Measurements from ENCODE around the gene SGK2.
"Not testable (repeated sequence)": the region's sequence is repeated elsewhere in the genome, so short reads cannot be mapped to it uniquely, and the experiment has no call there.

The SGK2 gene

DNA sequence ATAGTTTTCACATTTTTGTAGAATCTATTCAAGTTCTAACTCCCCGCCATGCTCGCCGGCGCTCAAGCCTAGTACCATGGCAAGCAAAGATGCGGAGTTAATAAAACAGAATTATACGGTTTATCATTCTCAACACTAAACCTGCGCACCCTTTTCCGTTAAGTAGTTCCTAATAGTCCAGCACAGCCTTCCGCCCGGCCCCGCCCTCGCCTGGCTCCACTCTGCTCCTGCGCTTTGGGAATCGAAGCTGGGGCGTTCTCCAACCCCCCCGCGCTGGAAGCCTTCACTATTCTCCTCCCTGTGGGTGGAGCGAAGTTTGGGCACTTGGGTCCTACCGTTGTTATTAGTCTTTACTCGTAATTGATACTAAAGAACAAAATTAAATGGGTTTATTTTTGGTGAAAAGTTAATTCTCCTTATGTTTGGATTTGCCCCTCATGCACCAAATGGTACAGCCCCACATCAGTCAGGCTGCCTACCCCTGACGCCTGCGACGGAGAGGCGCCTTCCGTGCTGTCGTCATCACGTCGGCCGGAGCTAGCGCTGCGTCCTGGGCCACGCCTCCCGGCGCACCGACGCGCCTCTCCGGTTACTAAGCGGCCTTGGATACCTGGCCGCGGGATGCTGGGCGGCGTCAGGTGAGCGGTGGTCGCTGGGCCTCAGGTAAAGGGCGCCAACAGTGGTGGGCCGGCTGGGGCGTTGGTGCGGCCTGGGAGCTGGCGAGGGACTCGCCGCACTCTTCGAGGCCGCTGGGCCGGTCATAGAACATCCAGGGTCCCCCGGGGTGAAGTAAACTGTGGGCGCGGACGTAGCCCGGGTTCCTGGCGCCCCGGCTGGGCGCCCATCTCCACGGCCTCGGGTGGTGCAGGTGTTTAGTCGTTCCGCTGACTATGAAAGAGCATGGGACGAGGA, 31.8 kb downstream of the SGK2 start, which contains the start of gene IFT52:
Gene IFT52, plus strand, starts transcription at position 546 of the 912 bp plus-strand sequence. CDS start 3,762 bp downstream, outside the sequence.
- Histone ChIP-seq H3K36me3 (ENCODE audit: insufficient read depth, low read length) (peaks cover 14% of the 10 kb centered on the region), H3K27me3 (ENCODE audit: insufficient read depth, low read length, poor library complexity) (no peaks in the 10 kb centered on the region), H3K27ac (ENCODE audit: low read length) (peak within 1 kb of the TSS; percentile 86), H4K20me1 (ENCODE audit: insufficient read depth, low read length) (peaks cover 6% of the 10 kb centered on the region; the same call in 1 of the 2 replicates), H3K9ac (ENCODE audit: low read depth, low read length) (peak within 1 kb of the TSS; percentile 61), H3K9me3 (ENCODE audit: insufficient read depth, low read length, severe bottlenecking) (no peaks in the 10 kb centered on the region), H3K4me3 (ENCODE audit: low read depth in 1 of 2, low read length in 2 of 2) (peak within 1 kb of the TSS; percentile 73 to 84), H2AFZ (ENCODE audit: low read depth, low read length) (peak within 1 kb of the TSS; percentile 95), H3K4me2 (ENCODE audit: insufficient read depth, low read length) (peak within 1 kb of the TSS; percentile 87), H3K4me1 (ENCODE audit: insufficient read depth, low read length) (peaks cover 27% of the 10 kb centered on the region), H3K79me2 (ENCODE audit: insufficient read depth, low read length) (peaks cover 24% of the 10 kb centered on the region)
- DNase-seq (peak; percentile 92), ATAC-seq (ENCODE audit: insufficient read depth, low read depth) (peak; percentile 97)
- TF ChIP-seq EZH2 (IDR thresholded peaks at IDR 0.05; ENCODE audit: borderline replicate concordance, low read depth, low read length, severe bottlenecking) (no peak), CTCF (IDR thresholded peaks at IDR 0.05; ENCODE audit: borderline replicate concordance, extremely low read depth, low read length, poor library complexity, severe bottlenecking) (no peak)

GRCh38 chr20:43601960-43602359, 43.1 kb downstream of the SGK2 start:
- not testable (repeated sequence) for H2AFZ ChIP-seq (ENCODE audit: low read depth, low read length); H3K4me2 ChIP-seq (ENCODE audit: insufficient read depth, low read length); ATAC-seq (ENCODE audit: insufficient read depth, low read depth); DNase-seq; H4K20me1 ChIP-seq (ENCODE audit: insufficient read depth, low read length); H3K27ac ChIP-seq (ENCODE audit: low read length); H3K4me3 ChIP-seq (ENCODE audit: low read depth in 1 of 2, low read length in 2 of 2); H3K9ac ChIP-seq (ENCODE audit: low read depth, low read length); H3K27me3 ChIP-seq (ENCODE audit: insufficient read depth, low read length, poor library complexity); H3K9me3 ChIP-seq (ENCODE audit: insufficient read depth, low read length, severe bottlenecking); H3K4me1 ChIP-seq (ENCODE audit: insufficient read depth, low read length); H3K79me2 ChIP-seq (ENCODE audit: insufficient read depth, low read length)
- peaks cover 60% of the 10 kb centered on the region for H3K36me3 ChIP-seq (ENCODE audit: insufficient read depth, low read length)

DNA sequence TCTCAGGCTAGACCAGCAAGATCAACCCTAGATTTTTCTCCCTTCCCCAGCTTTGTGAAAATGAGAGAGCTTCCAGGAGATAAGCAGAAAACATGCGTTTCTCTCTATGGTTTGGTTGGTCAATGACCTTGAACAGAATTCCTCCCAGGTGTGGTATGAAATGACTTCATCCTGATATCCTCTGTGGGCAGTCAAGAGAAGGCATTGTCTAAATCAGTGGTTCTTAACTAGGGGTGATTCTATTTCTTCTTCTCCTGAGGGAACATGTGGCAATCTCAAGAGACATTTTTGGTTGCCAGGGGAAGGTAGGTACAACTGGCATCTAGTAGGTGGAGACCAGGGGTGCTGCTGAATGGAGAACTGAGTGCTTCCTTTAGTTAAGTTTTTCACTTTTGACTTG, 44.3 kb downstream of the SGK2 start:
- Histone ChIP-seq H2AFZ (ENCODE audit: low read depth, low read length) (no peak overlapping the region), H4K20me1 (ENCODE audit: insufficient read depth, low read length) (no peaks in the 10 kb centered on the region), H3K4me1 (ENCODE audit: insufficient read depth, low read length) (no peaks in the 10 kb centered on the region), H3K9me3 (ENCODE audit: insufficient read depth, low read length, severe bottlenecking) (no peaks in the 10 kb centered on the region), H3K27ac (ENCODE audit: low read length) (no peak overlapping the region), H3K79me2 (ENCODE audit: insufficient read depth, low read length) (peaks cover 6% of the 10 kb centered on the region; the same call in 1 of the 2 replicates), H3K4me2 (ENCODE audit: insufficient read depth, low read length) (no peak overlapping the region), H3K27me3 (ENCODE audit: insufficient read depth, low read length, poor library complexity) (no peaks in the 10 kb centered on the region), H3K9ac (ENCODE audit: low read depth, low read length) (no peak overlapping the region), H3K4me3 (ENCODE audit: low read depth in 1 of 2, low read length in 2 of 2) (no peak overlapping the region), H3K36me3 (ENCODE audit: insufficient read depth, low read length) (peaks cover 50% of the 10 kb centered on the region)
- no peak for TF ChIP-seq EZH2 (IDR thresholded peaks at IDR 0.05; ENCODE audit: borderline replicate concordance, low read depth, low read length, severe bottlenecking)
- no peak for TF ChIP-seq CTCF (IDR thresholded peaks at IDR 0.05; ENCODE audit: borderline replicate concordance, extremely low read depth, low read length, poor library complexity, severe bottlenecking)
- no peak for ATAC-seq (ENCODE audit: insufficient read depth, low read depth)
- no peak for DNase-seq

DNA sequence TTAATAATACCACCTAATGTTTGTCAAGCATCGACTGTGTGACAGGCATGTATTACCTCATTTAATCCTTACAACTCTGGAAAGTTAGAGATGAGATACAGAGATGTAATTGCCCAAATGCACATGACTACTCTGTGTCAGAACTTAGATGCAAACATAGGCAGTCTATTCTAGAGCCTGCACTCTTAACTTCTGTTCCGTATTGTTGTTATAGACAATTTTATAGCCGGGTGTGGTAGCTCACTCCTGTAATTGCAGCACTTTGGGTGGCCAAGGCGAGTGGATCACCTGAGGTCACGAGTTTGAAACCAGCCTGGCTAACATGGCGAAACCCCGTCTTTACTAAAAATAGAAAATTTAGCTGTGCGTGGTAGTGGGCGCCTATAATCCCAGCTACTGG, 46.9 kb downstream of the SGK2 start:
- H3K36me3 ChIP-seq (ENCODE audit: insufficient read depth, low read length): peaks cover 36% of the 10 kb centered on the region
- H3K27me3 ChIP-seq (ENCODE audit: insufficient read depth, low read length, poor library complexity): no peaks in the 10 kb centered on the region
- H3K9ac ChIP-seq (ENCODE audit: low read depth, low read length): no peak overlapping the region
- H2AFZ ChIP-seq (ENCODE audit: low read depth, low read length): no peak overlapping the region
- H3K27ac ChIP-seq (ENCODE audit: low read length): no peak overlapping the region
- H3K9me3 ChIP-seq (ENCODE audit: insufficient read depth, low read length, severe bottlenecking): no peaks in the 10 kb centered on the region
- H3K4me1 ChIP-seq (ENCODE audit: insufficient read depth, low read length): no peaks in the 10 kb centered on the region
- DNase-seq (no peak), ATAC-seq (ENCODE audit: insufficient read depth, low read depth) (no peak)
- H3K4me2 ChIP-seq (ENCODE audit: insufficient read depth, low read length): no peak overlapping the region
- peaks cover 6% of the 10 kb centered on the region; the same call in 1 of the 2 replicates for H3K79me2 ChIP-seq (ENCODE audit: insufficient read depth, low read length)
- TF ChIP-seq EZH2 (IDR thresholded peaks at IDR 0.05; ENCODE audit: borderline replicate concordance, low read depth, low read length, severe bottlenecking) (no peak), CTCF (IDR thresholded peaks at IDR 0.05; ENCODE audit: borderline replicate concordance, extremely low read depth, low read length, poor library complexity, severe bottlenecking) (no peak)
- H3K4me3 ChIP-seq (ENCODE audit: low read depth in 1 of 2, low read length in 2 of 2): no peak overlapping the region
- no peaks in the 10 kb centered on the region for H4K20me1 ChIP-seq (ENCODE audit: insufficient read depth, low read length)

DNA sequence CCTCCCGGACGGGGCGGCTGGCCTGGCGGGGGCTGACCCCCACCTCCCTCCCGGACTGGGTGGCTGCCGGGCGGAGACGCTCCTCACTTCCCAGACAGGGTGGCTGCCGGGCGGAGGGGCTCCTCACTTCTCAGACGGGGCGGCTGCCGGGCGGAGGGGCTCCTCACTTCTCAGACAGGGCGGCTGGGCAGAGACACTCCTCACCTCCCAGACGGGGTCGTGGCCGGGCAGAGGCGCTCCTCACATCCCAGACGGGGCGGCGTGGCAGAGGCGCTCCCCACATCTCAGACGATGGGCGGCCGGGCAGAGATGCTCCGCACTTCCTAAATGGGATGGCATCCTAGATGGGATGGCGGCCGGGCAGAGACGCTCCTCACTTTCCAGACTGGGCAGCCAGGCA, 48.5 kb downstream of the SGK2 start:
- not testable (repeated sequence) for H3K4me3 ChIP-seq (ENCODE audit: low read depth in 1 of 2, low read length in 2 of 2); H3K9me3 ChIP-seq (ENCODE audit: insufficient read depth, low read length, severe bottlenecking); H3K9ac ChIP-seq (ENCODE audit: low read depth, low read length); ATAC-seq (ENCODE audit: insufficient read depth, low read depth); H3K4me2 ChIP-seq (ENCODE audit: insufficient read depth, low read length); H2AFZ ChIP-seq (ENCODE audit: low read depth, low read length); DNase-seq; H3K79me2 ChIP-seq (ENCODE audit: insufficient read depth, low read length); H4K20me1 ChIP-seq (ENCODE audit: insufficient read depth, low read length); H3K4me1 ChIP-seq (ENCODE audit: insufficient read depth, low read length); H3K27me3 ChIP-seq (ENCODE audit: insufficient read depth, low read length, poor library complexity); H3K27ac ChIP-seq (ENCODE audit: low read length)
- H3K36me3 ChIP-seq (ENCODE audit: insufficient read depth, low read length): peaks cover 31% of the 10 kb centered on the region
